DND-41 (cell line): ENCODE results near the gene OPRL1.

Experiments used
- EZH2 ChIP-seq: IDR thresholded peaks from 3 replicates; pipeline ENCODE4 v1.6.1; 2012; ENCODE audit warnings: borderline replicate concordance, low read depth, mild to moderate bottlenecking, moderate library complexity, low read length, inconsistent platforms; ENCODE audit not compliant: severe bottlenecking
- TF ChIP-seq, protein P1 (sequence below): IDR thresholded peaks from 2 replicates; pipeline ENCODE4 v1.5.1; 2012; ENCODE audit warnings: borderline replicate concordance, low read length, moderate library complexity, mild to moderate bottlenecking; ENCODE audit not compliant: poor library complexity, severe bottlenecking; ENCODE audit errors: extremely low read depth

DNA sequence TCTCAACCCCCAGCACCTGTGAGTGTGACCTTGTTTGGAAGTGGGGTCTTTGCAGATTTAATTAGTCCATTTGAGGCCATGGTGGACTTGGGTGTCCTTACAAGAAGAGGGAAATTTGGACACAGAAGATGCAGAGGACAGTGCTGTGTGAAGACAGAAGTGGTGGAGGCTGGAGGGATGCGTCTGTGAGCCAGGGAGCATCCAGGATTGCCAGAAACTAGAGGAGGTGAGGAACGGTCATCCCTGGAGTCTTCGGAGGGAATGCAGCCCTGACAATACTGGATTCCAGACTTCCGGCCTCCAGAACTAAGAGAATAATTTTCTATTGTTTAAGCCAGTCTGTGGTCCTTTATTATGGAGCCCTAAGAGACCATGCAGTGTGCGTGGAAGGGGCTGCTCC, 50.4 kb downstream of the OPRL1 start:
- TF ChIP-seq, protein P1, sequence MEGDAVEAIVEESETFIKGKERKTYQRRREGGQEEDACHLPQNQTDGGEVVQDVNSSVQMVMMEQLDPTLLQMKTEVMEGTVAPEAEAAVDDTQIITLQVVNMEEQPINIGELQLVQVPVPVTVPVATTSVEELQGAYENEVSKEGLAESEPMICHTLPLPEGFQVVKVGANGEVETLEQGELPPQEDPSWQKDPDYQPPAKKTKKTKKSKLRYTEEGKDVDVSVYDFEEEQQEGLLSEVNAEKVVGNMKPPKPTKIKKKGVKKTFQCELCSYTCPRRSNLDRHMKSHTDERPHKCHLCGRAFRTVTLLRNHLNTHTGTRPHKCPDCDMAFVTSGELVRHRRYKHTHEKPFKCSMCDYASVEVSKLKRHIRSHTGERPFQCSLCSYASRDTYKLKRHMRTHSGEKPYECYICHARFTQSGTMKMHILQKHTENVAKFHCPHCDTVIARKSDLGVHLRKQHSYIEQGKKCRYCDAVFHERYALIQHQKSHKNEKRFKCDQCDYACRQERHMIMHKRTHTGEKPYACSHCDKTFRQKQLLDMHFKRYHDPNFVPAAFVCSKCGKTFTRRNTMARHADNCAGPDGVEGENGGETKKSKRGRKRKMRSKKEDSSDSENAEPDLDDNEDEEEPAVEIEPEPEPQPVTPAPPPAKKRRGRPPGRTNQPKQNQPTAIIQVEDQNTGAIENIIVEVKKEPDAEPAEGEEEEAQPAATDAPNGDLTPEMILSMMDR, result no peak
- TF ChIP-seq EZH2, result no peak
